Measurements from ENCODE around the gene DYNC1H1.

The DYNC1H1 gene

GRCh38 chr14:102084931-102085330 lies 120.6 kb downstream of the DYNC1H1 start:
- H3K27ac ChIP-seq (ENCODE audit: low read depth, low read length, severe bottlenecking), result no peak overlapping the region
- H3K36me3 ChIP-seq (ENCODE audit: control insufficient read depth, insufficient read depth, low read length), result peaks cover 63% of the 10 kb centered on the region
- H3K4me3 ChIP-seq (ENCODE audit: extremely low read depth, insufficient read depth, low read length, poor library complexity, severe bottlenecking), result peak overlapping the region; percentile 74
- H3K9me3 ChIP-seq (ENCODE audit: control insufficient read depth, low read length), result no peaks in the 10 kb centered on the region
- 94 to 97% methylated on average over 5 of the region's 6 CpGs for WGBS, 2 experiments (ENCODE audit: insufficient coverage in 2 of 2)
- peaks cover 28% of the 10 kb centered on the region for H3K4me1 ChIP-seq (ENCODE audit: control insufficient read depth, insufficient read depth, low read length, poor library complexity, severe bottlenecking)

- no peaks in the 10 kb centered on the region for H3K9me3 ChIP-seq (ENCODE audit: control insufficient read depth, low read length)
- peaks cover 28% of the 10 kb centered on the region for H3K4me1 ChIP-seq (ENCODE audit: control insufficient read depth, insufficient read depth, low read length, poor library complexity, severe bottlenecking)
- H3K27ac ChIP-seq (ENCODE audit: low read depth, low read length, severe bottlenecking), result no peak overlapping the region
- 58 to 63% methylated on average over 9 of the region's 10 CpGs for WGBS, 2 experiments (ENCODE audit: insufficient coverage in 2 of 2)
- H3K4me3 ChIP-seq (ENCODE audit: extremely low read depth, insufficient read depth, low read length, poor library complexity, severe bottlenecking), result peak overlapping the region; percentile 74
- peaks cover 57% of the 10 kb centered on the region for H3K36me3 ChIP-seq (ENCODE audit: control insufficient read depth, insufficient read depth, low read length)
These were observed 121.1 kb downstream of the DYNC1H1 start for GRCh38 chr14:102085488-102085887.

GRCh38 chr14:102085948-102086708 lies 121.8 kb downstream of the DYNC1H1 start:
- Histone ChIP-seq H3K4me3 (ENCODE audit: extremely low read depth, insufficient read depth, low read length, poor library complexity, severe bottlenecking) (peak overlapping the region; percentile 74), H3K36me3 (ENCODE audit: control insufficient read depth, insufficient read depth, low read length) (peaks cover 51% of the 10 kb centered on the region), H3K4me1 (ENCODE audit: control insufficient read depth, insufficient read depth, low read length, poor library complexity, severe bottlenecking) (peaks cover 28% of the 10 kb centered on the region), H3K27ac (ENCODE audit: low read depth, low read length, severe bottlenecking) (peak overlapping the region; percentile 99), H3K9me3 (ENCODE audit: control insufficient read depth, low read length) (no peaks in the 10 kb centered on the region)
- 1% methylated on average over 30 of the region's 49 CpGs for WGBS, 2 experiments (ENCODE audit: insufficient coverage in 2 of 2)

GRCh38 chr14:102086709-102086971 lies 122.3 kb downstream of the DYNC1H1 start:
- 0 to 2% methylated on average over 12 to 17 of the region's 32 CpGs for WGBS, 2 experiments (ENCODE audit: insufficient coverage in 2 of 2)
- H3K4me1 ChIP-seq (ENCODE audit: control insufficient read depth, insufficient read depth, low read length, poor library complexity, severe bottlenecking), result peaks cover 28% of the 10 kb centered on the region
- H3K27ac ChIP-seq (ENCODE audit: low read depth, low read length, severe bottlenecking), result peak overlapping the region; percentile 99
- H3K9me3 ChIP-seq (ENCODE audit: control insufficient read depth, low read length), result no peaks in the 10 kb centered on the region
- H3K36me3 ChIP-seq (ENCODE audit: control insufficient read depth, insufficient read depth, low read length), result peaks cover 45% of the 10 kb centered on the region
- H3K4me3 ChIP-seq (ENCODE audit: extremely low read depth, insufficient read depth, low read length, poor library complexity, severe bottlenecking), result peak overlapping the region; percentile 74

DNA sequence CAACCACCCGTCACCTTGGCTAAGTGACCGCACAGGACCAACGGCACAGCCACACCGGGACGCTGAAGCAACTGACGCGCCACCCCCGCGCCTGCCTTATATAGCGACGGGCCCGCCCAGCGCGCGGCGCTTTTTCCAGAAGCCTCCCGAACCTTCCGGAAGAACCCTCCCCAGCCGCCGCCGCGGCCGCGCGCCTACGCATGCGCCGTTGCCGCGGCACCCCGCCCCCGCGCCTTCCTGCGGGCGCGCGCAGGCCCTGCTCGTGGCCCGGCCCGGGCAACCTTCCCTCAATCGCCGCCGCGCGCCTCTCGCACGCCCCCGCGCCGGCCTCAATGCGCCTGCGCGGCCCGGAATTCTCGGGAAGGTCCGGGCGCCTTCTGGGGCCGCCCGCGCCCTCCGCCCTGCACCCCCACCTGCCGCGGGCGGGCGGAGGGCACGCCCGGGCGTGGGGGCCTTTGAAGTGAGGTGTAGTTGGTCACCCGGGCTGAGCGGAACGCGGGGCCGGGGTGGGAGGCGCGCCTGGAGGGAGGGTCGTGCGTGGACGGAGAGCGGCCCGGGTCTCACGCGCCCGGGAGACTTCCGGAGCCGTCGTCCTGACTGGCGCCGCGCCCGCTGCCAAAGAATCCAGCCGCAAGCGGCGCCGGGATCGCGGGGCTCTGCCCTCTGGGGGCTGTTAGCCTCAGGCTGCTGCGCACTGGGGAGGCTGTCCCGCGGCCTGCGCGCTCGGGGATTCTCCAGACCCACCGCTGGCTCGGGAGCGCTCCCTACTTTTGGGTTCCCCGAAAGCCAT lies 122.8 kb downstream of the DYNC1H1 start, which contains the start of gene HSP90AA1:
HSP90AA1 (minus strand) TSS at position 73 of the 790 bp plus-strand sequence. CDS start 666 bp downstream, outside the sequence.
- Histone ChIP-seq H3K4me3 (ENCODE audit: extremely low read depth, insufficient read depth, low read length, poor library complexity, severe bottlenecking) (peak within 1 kb of the TSS; percentile 74), H3K9me3 (ENCODE audit: control insufficient read depth, low read length) (no peaks in the 10 kb centered on the region), H3K36me3 (ENCODE audit: control insufficient read depth, insufficient read depth, low read length) (peaks cover 40% of the 10 kb centered on the region), H3K4me1 (ENCODE audit: control insufficient read depth, insufficient read depth, low read length, poor library complexity, severe bottlenecking) (peaks cover 28% of the 10 kb centered on the region), H3K27ac (ENCODE audit: low read depth, low read length, severe bottlenecking) (peak within 1 kb of the TSS; percentile 99)
- WGBS, 2 experiments (ENCODE audit: insufficient coverage in 2 of 2), result 1% methylated on average over 42 to 85 of the region's 106 CpGs

DNA sequence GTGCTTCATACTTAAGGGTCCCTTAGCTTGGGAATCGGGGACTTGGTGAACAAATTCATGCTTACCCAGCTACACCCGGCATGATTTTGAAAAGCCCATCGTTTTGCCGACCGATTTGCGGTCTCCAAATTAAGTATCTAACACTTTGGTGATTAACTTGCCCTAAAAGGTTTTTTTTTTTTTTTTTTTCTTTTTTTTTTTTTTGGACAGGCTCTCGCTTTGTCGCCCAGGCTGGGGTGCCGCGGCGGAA lies 123.3 kb downstream of the DYNC1H1 start:
- Histone ChIP-seq H3K27ac (ENCODE audit: low read depth, low read length, severe bottlenecking) (peak overlapping the region; percentile 99), H3K4me1 (ENCODE audit: control insufficient read depth, insufficient read depth, low read length, poor library complexity, severe bottlenecking) (peaks cover 28% of the 10 kb centered on the region), H3K9me3 (ENCODE audit: control insufficient read depth, low read length) (no peaks in the 10 kb centered on the region), H3K4me3 (ENCODE audit: extremely low read depth, insufficient read depth, low read length, poor library complexity, severe bottlenecking) (peak overlapping the region; percentile 74), H3K36me3 (ENCODE audit: control insufficient read depth, insufficient read depth, low read length) (peaks cover 35% of the 10 kb centered on the region)
- WGBS, 2 experiments (ENCODE audit: insufficient coverage in 2 of 2), result 13 to 64% methylated on average over 3 to 7 of the region's 11 CpGs

DNA sequence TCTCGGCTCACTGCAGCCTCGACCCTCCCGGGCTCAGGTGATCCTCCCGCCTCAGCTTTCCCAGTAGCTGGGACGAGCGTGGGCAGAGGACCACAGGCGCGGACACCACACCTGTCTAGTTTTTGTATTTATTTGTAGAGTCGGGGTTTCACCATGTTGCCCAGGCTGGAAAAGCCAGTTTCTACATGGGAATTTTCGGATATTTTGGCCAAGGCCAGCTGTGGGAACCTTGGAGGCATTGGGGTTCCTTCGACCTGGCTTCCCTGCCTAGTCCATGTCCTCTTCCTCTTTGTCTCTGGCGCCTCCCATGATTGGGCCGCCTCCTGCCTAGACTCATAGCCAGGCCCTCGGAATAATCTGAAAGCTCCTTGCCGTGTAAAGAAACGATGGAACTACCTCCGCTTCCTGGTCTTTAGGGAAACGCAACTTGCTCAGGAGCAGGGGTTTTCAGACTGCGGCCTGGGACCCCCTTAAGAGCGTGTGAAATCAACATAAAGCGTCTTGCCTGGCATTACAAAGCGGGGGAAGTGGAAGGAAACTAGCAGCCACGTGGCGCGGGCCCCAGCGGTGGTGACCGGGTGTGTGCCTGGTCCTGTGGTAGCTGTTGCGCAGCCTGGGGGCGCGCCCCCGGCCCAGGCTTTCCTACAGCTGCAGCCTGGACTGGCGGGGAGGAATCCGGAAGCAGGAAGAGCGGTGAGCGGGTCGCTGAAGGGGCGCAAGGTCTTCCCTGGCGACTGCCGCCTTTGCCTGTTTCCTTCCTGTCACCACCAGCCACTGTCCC lies 123.8 kb downstream of the DYNC1H1 start:
- Histone ChIP-seq H3K4me3 (ENCODE audit: extremely low read depth, insufficient read depth, low read length, poor library complexity, severe bottlenecking) (peak overlapping the region; percentile 74), H3K36me3 (ENCODE audit: control insufficient read depth, insufficient read depth, low read length) (peaks cover 30% of the 10 kb centered on the region), H3K9me3 (ENCODE audit: control insufficient read depth, low read length) (no peaks in the 10 kb centered on the region), H3K4me1 (ENCODE audit: control insufficient read depth, insufficient read depth, low read length, poor library complexity, severe bottlenecking) (peaks cover 28% of the 10 kb centered on the region), H3K27ac (ENCODE audit: low read depth, low read length, severe bottlenecking) (peak overlapping the region; percentile 99)
- WGBS, 2 experiments (ENCODE audit: insufficient coverage in 2 of 2), result 83 to 84% methylated on average over 21 to 35 of the region's 39 CpGs

- Histone ChIP-seq H3K9me3 (ENCODE audit: control insufficient read depth, low read length) (no peaks in the 10 kb centered on the region), H3K27ac (ENCODE audit: low read depth, low read length, severe bottlenecking) (no peak overlapping the region), H3K36me3 (ENCODE audit: control insufficient read depth, insufficient read depth, low read length) (peaks cover 14% of the 10 kb centered on the region), H3K4me3 (ENCODE audit: extremely low read depth, insufficient read depth, low read length, poor library complexity, severe bottlenecking) (no peak overlapping the region), H3K4me1 (ENCODE audit: control insufficient read depth, insufficient read depth, low read length, poor library complexity, severe bottlenecking) (peaks cover 13% of the 10 kb centered on the region)
- 92 to 94% methylated on average over 11 of the region's 11 CpGs for WGBS, 2 experiments (ENCODE audit: insufficient coverage in 2 of 2)
These were observed 125.4 kb downstream of the DYNC1H1 start for GRCh38 chr14:102089621-102090343.

DNA sequence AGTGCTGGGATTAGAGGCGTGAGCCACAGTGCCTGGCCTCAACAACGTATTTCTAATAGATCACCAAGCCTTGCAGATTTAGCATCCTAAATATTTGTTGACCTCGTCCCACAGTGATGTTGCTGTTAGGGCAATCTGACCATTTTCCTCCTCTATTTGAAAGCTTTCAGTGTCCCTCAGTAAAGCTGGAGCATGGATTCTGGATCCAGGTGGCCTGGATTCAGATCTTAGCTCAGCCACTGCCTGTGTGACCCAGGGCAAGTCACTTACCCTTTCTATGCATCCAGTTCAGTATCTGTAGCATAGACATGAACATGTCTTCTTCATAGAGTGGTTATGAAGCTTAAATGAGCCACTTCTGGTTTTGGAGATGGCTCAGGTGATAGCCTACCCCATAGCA lies 126.3 kb downstream of the DYNC1H1 start:
- H3K9me3 ChIP-seq (ENCODE audit: control insufficient read depth, low read length), result no peaks in the 10 kb centered on the region
- 88 to 91% methylated on average over 2 to 3 of the region's 3 CpGs for WGBS, 2 experiments (ENCODE audit: insufficient coverage in 2 of 2)

DNA sequence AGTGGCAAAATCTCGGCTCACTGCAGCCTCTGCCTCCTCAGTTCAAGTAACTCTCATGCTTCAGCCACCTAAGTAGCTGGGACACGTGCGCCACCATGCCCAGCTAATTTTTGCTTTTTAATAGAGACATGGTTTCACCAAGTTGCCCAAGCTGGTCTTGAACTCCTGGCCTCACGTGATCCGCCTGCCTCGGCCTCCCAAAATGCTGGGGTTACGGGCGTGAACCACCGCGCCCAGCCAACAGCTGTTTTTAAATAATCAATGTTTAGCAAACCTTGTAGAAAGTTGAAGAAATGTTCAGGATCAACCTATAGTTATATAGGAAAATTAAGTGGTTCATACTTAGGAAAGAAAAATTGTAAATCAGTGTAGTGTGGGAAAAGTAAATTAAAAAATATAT lies 128.4 kb downstream of the DYNC1H1 start:
- H3K4me3 ChIP-seq (ENCODE audit: extremely low read depth, insufficient read depth, low read length, poor library complexity, severe bottlenecking), result no peak overlapping the region
- 86 to 98% methylated on average over 5 to 6 of the region's 10 CpGs for WGBS, 2 experiments (ENCODE audit: insufficient coverage in 2 of 2)
- H3K9me3 ChIP-seq (ENCODE audit: control insufficient read depth, low read length), result no peaks in the 10 kb centered on the region
- no peaks in the 10 kb centered on the region for H3K36me3 ChIP-seq (ENCODE audit: control insufficient read depth, insufficient read depth, low read length)
- peaks cover 18% of the 10 kb centered on the region for H3K4me1 ChIP-seq (ENCODE audit: control insufficient read depth, insufficient read depth, low read length, poor library complexity, severe bottlenecking)
- no peak overlapping the region for H3K27ac ChIP-seq (ENCODE audit: low read depth, low read length, severe bottlenecking)

More for the DNA sequence above, 126.3 kb downstream of the DYNC1H1 start:
- no peak overlapping the region for H3K27ac ChIP-seq (ENCODE audit: low read depth, low read length, severe bottlenecking)
- peaks cover 5% of the 10 kb centered on the region for H3K36me3 ChIP-seq (ENCODE audit: control insufficient read depth, insufficient read depth, low read length)
- no peak overlapping the region for H3K4me3 ChIP-seq (ENCODE audit: extremely low read depth, insufficient read depth, low read length, poor library complexity, severe bottlenecking)
- peaks cover 10% of the 10 kb centered on the region for H3K4me1 ChIP-seq (ENCODE audit: control insufficient read depth, insufficient read depth, low read length, poor library complexity, severe bottlenecking)
